Measurements from ENCODE around the gene LENG8.
A peak's percentile ranks its signal among the peaks of the same experiment; 100 is the strongest.
"Not testable (repeated sequence)": the region's sequence is repeated elsewhere in the genome, so short reads cannot be mapped to it uniquely, and the experiment has no call there.

Gene LENG8

DNA sequence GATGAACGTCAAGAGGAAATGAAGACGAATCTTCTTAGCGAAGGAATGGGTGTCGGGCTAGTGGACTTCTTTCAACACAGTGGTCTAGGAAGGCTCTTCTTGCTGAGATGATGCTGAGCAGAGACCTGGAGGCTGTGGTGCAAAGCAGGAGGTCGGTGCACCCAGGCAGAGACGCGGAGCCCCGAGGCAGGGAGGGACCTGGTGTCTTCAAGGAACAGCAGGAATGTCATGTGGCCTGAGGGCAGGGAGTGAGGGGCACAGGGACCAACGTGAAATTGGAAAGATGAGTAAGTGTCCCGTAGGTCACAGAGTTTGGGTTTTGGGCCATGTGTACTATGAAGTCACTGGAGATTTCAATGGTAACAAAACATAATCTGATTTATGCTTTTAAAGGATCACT lies 35.5 kb downstream of the LENG8 start:
- no peak for DNase-seq (ENCODE audit: low read depth)

DNA sequence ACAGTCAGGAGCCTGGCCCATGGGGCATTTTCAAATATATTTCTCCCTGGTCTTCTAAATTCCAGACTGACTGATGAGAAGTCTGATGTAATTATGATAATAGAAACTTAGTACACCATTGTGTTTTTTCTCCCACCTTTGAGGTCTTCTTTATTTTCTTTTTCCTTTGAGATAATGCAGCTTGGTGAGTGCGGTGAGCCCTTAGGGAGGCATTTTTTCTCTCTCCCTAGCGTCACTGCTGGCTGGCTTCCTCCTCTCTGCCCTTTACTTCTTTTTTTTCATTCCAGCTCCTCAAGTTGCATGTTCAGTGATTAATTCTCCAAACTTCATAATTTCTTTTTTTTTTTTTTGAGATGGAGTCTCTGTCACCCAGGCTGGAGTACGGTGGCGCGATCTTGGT lies 36.9 kb downstream of the LENG8 start:
- DNase-seq (ENCODE audit: low read depth), result peak; percentile 13

DNA sequence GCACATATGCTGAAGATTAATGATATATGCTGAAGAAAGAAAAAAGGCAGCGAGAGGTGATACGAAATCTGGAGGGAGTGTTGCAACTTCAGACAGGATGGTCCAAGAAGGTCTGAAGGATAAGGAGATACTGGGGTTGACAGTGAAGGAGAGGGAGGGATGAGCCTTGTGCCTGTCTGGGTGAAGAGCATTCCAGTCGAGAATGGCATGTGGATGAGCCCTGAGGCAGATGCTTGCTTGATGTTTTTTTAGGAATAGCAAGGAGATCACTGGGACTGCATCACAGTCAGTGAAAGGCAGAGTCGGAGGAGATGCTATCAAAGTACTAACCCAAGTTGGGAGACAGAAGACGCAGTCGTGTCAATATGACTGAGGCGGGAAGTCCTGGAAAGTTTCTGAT lies 40.3 kb downstream of the LENG8 start:
- no peak for DNase-seq (ENCODE audit: low read depth)

DNA sequence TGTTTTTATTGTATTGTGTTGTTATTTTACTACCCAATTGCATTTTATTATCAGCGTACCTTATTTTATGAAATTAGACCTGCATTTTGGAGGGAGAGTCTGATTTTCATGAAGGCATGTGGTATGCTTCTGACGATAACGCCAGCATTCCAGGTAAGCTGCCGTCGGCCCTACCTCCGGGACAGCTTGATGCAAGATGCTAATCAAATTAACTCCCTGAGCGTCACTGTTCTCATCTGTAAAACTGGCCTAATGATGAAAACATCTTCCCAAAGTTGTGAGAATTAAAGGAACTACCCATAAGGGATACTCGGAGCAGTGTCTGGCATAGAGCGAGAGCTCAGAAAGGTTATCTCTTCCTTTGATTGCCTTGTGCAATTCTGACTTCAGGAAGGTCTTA lies 40.8 kb downstream of the LENG8 start:
- no peak for DNase-seq (ENCODE audit: low read depth)

DNA sequence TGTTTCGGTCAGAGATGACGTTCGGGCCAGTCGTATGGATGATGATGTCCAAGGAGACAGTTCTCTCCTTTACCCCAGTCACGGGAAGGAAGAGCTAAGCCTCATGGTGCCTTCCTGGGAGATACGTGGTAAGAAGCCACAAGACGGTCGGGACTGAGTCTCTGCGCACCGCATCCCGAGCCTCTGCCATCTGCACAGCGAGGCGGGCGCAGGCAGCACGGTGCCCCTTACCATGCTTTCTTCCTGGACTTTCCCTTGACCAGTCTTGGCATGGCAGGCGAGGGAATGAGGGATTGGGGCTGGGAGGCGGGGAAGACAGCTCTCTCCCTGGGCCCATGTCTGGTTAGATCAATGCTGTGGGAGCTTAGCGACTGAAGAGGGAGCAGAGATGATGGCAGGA lies 43.6 kb downstream of the LENG8 start:
- no peak for DNase-seq (ENCODE audit: low read depth)

DNA sequence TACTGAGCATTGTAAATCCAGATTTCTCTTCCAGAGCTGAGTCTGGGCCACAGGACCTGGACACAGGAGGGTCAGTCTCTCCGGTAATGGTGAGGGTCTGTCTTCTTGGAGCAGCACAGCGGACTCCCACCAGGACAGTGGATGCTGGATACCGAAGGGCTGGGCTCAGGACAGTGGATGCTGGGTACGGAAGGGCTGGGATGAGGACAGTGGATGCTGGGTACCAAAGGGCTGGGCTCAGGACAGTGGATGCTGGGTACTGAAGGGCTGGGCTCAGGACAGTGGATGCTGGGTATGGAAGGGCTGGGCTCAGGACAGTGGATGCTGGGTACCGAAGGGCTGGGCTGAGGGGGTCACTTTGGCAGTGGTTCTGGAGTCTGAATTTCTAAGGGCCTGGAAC lies 44.1 kb downstream of the LENG8 start:
- DNase-seq (ENCODE audit: low read depth), result not testable (repeated sequence)

DNA sequence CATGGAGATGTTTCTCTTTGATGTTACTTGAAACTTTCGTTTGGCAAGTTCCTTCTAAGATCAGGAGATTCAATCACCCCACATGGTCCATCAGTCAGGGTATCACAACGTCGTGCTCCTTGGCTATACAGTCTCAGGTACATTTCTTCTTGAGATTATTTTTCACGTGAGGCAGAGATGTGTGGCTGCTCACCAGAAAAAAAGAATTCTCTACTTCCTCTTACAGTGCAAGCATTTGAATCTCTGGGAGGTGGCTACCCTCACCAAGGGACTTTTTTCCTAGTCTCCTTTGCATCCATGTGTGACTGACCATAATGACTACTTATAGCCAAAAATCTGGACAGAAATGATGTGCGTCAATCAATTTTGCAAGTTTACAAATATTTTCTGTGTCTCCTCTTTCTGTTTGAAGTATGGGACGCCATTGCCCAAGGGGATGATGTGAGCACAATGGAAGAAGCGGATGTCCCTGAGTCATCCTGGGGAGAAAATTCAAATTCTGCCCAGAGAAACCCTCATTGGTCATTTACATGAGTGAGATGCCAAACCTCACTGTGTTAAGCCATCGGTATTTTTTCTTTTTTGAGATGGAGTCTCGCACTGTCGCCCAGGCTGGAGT lies 45.1 kb downstream of the LENG8 start:
- DNase-seq (ENCODE audit: low read depth), result no peak

DNA sequence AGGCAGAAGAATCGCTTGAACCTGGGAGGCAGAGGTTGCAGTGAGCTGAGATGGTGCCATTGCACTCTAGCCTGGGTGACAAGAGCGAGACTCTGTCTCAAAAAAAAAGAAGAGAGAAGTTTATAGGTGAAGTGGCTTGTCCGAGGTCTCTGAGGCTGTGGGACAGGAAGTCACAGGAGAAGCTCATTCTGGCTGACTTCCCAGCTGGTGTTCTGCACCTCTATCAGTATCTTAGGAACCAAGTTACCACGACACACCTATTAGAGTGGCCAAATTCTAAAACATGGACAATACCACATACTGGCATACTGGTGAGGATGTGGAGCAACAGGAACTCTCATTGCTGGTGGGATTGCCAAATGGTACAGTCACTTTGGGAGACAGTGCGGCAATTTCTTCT lies 46.3 kb downstream of the LENG8 start:
- DNase-seq (ENCODE audit: low read depth), result not testable (repeated sequence)

DNA sequence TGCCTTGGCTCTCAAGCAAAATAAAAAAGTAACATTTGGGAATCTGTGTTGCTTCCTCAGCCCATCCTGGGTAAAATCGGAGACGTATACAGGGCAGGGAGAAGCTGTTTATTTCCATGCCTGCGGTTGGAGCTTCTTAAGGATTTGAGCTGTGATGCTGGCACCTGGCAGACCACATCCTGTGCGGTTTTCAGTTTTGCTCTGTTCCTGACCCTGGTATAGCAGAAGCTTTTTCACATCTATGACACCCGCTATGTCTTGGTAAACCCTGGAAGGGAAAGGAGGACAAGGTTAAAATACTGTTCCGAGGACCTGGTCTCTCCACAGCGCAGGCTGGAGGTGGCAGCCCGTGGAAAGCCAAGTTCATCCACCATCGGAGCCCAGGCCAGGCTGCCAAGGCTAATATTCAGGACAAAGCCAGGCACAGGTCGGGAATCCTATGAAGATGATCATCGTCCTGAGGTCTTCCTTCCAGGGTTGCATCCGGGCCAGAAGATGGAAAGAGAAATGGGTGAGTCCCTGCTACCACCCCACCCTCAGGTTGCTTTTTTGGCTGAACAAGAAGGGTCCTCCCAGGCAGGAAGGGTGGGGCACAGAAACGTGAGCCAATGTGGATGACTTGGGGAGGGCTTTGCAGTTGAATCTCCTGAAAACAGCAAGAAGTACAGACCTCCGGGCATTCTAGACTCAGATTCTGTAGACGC lies 48.9 kb downstream of the LENG8 start:
- DNase-seq (ENCODE audit: low read depth), result not testable (repeated sequence)

DNA sequence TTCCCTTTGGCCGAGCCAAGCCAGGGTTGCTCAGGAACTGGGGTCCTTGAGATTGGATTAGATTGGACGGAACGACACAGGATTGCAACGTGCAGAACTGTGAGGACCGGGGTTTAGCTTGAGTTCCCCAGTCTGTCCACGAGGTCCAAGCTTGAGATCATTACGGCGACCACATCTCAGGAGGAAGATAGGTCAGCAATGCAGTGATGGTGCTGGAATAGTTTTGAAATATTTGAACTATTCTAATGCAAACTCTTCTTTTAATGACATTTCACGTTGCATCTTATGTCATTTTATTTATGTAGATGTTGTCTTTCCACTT lies 49.4 kb downstream of the LENG8 start:
- not testable (repeated sequence) for DNase-seq (ENCODE audit: low read depth)

DNA sequence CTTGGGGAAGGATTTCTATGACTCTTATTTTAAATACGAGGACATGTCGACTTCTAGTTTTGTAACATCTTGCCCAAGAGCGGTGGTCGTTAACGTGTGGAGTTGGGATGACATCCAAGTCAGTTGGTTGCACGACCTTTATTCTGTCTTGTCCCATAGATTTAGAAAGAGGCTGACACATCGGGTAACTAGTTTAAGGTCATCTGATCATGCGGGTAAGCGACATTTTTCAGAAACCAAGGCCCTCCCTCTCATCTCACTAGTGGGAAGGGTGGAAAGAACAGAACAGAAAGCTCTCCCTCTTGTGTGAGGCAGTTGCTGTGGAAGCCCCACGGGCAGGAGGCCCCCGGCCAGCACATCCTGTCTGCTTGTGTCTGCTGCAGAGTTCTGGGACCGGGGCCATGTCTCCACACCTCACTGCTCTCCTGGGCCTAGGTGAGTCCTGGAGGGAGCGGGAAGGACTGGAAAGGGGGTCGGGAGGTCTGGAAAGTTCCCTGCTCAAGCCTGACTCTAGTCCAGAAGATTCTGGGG lies 53.6 kb downstream of the LENG8 start, which contains the start of gene LAIR2:
Gene LAIR2 (plus strand): TSS at position 314 of the 531 bp plus-strand sequence. CDS start 88 bp downstream, at position 402.
- no peak for DNase-seq (ENCODE audit: low read depth)

DNA sequence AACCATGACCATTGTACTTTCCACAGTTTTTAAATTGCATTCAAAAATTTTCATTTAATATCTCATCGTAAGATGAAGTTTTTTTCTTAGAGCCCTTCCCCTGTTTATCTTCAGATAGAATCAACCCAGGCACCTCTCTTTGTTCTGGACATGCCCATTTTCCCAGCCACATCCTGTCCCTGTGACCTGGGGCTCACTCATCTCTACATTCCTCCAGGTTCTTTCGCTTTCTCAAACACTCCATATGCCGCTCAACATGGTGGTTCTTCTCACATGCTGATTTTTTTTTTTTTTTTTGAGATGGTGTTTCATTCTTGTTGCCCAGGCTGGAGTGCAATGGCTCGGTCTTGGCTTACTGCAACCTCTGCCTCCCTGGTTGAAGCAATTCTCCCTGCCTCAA lies 56.5 kb downstream of the LENG8 start:
- not testable (repeated sequence) for DNase-seq (ENCODE audit: low read depth)

DNA sequence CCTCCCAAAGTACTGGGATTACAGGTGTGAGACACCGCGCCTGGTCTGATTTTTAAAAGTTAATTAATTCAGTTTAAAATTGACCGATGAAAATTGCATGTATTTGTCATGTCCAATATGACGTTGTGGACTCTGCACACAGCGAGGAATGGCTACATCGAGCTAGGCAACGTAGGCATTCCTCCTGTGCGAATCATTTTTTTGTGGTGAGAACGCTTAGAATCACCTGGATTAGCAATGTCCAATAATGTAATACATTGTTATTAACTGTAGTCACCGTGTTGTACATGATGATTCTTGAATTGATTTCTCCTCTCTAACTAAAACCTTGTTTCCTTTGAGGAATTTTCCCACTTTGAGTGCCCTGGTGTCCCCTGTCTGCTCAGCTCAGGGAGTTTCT lies 57.1 kb downstream of the LENG8 start:
- DNase-seq (ENCODE audit: low read depth), result no peak

DNA sequence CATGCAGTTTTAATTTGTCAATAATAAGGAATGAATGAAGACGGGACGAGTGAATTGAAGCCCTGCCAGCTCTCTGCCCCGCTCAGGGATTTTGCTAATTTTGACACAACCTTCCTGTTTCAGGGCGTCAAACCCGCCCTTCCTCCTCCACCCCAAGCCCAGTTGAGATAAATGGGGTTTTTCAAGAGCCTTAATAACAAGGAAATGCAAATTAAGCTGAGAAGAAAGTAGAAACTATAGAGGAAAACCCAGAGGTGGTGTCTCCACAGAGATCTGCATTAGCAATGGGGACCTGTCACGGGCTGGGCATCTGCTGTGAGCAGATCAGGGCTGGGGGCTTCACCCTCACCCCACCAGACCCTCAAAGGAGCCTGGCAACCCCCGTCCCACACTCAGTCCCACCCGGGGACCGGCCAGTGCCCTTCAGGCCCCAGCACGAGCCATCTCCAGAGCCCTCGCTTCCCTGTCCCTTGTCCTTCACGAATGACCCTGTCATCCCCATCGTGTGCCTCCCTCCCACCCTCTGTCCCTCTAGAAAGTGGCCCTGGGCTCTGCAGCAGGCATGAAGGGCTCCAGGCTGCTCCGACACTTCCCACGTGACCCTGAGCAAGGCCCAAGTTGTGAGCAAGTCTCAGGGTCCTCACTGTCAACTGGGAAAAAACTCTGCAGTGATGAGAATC lies 58.2 kb downstream of the LENG8 start:
- DNase-seq (ENCODE audit: low read depth), result not testable (repeated sequence)

DNA sequence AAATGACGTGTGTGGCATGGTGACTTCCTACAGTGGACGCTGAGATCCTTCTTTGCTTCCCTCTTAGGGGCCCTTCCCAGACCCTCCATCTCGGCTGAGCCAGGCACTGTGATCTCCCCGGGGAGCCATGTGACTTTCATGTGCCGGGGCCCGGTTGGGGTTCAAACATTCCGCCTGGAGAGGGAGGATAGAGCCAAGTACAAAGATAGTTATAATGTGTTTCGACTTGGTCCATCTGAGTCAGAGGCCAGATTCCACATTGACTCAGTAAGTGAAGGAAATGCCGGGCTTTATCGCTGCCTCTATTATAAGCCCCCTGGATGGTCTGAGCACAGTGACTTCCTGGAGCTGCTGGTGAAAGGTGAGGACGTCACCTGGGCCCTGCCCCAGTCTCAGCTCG lies 58.8 kb downstream of the LENG8 start:
- no peak for DNase-seq (ENCODE audit: low read depth)

DNA sequence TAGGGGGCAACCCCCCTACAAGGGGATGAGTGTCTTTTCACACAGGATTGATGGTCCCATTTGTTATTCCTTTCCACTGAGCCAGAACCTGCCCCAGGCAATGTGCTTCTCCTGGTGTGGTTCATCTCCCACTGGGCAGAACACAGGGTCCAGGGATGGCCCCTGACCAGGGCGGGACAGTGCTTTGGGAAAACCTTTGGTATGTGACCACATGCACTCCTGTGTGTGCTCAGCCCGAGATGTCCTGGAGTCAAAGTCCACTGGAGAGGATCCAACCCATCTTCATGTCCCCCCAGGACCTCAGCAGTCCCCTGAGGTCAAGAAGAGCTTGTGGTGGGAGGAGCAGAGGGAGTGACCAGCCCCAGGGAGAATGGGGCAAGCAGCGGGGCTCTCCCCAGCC lies 59.5 kb downstream of the LENG8 start:
- not testable (repeated sequence) for DNase-seq (ENCODE audit: low read depth)

DNA sequence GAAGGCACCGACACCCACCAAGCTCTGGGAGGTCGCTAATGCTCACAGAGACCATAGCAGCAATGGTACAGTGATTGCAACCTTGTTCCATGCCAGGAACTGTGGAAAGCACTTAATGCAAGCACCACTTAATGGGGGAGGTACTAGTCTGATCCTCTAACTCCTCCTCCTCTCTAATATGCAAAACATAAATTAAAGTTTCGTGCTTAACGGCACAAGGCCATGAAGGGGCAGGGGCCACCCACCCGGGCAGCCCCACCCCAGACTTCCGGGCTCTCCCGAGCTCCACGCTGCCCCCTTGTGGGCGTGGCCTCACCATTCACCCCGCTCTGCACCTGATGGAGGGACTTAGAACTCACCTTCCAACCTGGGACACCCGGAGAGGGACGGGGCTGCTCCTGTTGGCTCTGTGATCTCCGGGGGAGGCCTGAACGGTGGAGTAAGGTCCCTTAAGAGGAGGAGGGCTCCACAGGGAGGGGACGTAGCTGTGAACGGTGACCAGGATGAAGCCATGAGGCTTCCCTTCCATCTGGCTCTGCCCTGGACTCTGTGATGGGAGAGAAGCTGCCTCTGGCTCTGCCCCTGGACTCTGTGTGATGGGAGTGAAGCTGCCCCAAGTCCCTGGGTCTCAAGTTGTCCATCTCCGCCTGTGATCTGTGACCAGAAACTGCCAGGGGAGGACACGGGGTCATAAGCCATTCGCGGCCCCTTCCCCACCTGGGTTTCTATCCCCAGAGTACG lies 60.4 kb downstream of the LENG8 start:
- DNase-seq (ENCODE audit: low read depth), result not testable (repeated sequence)

Data from fibroblast of gingiva (primary cell).